Neural cell (in vitro differentiated cells): ENCODE data around the gene YBX2. TPM values are rescaled to one million over a fixed set of nuclear protein-coding genes. Genes with fewer than 3 reads are reported as not detected.

Source experiments
- H2AFZ ChIP-seq: fragments of 200-600, 300-800 bp; sonication (generic), shearing (Covaris generic); 2 replicates; pipeline ENCODE4 v1.6.0; 2014; ENCODE audit warnings: low read depth, mild to moderate bottlenecking, antibody characterized with exemption, low read length, moderate library complexity
- H3F3A ChIP-seq: fragments of 200-600 bp; shearing (Covaris generic); 2 replicates; pipeline ENCODE4 v1.6.1; 2016; ENCODE audit warnings: mild to moderate bottlenecking, moderate library complexity, mixed read lengths, antibody characterized with exemption, low read length; ENCODE audit not compliant: insufficient read depth, poor library complexity, severe bottlenecking
- H3K27ac ChIP-seq: fragments of 200-600, 300-800 bp; sonication (generic), shearing (Covaris generic); 2 replicates; pipeline ENCODE4 v1.5.1; 2014; ENCODE audit warnings: mild to moderate bottlenecking, low read length, moderate library complexity
- H3K27me3 ChIP-seq: fragments of 300-800, 200-600 bp; sonication (generic), shearing (Covaris generic); 2 replicates; pipeline ENCODE4 v1.6.0; 2014; ENCODE audit warnings: mild to moderate bottlenecking, low read depth, low read length, moderate library complexity; ENCODE audit not compliant: insufficient read depth
- H3K36me3 ChIP-seq: fragments of 300-800, 200-600 bp; sonication (generic), shearing (Covaris generic); 2 replicates; pipeline ENCODE4 v1.5.1; 2014; ENCODE audit warnings: mild to moderate bottlenecking, antibody characterized with exemption, low read length, moderate library complexity; ENCODE audit not compliant: insufficient read depth
- H3K4me2 ChIP-seq: fragments of 300-800, 200-600 bp; sonication (generic), shearing (Covaris generic); 2 replicates; pipeline ENCODE4 v1.6.0; 2014; ENCODE audit warnings: mild to moderate bottlenecking, low read length
- H3K4me3 ChIP-seq: fragments of 300-800, 200-600 bp; sonication (generic), shearing (Covaris generic); 2 replicates; pipeline ENCODE4 v1.5.1; 2014; ENCODE audit warnings: mild to moderate bottlenecking, low read length, moderate library complexity
- H3K79me2 ChIP-seq: fragments of 200-600 bp; shearing (Covaris generic); replicated peaks from 2 replicates; pipeline ENCODE4 v1.6.0; 2014; ENCODE audit warnings: mild to moderate bottlenecking, low read length, moderate library complexity; ENCODE audit not compliant: insufficient read depth
- H3K9ac ChIP-seq: fragments of 300-800, 200-600 bp; sonication (generic), shearing (Covaris generic); 2 replicates; pipeline ENCODE4 v1.6.1; 2016; ENCODE audit warnings: mild to moderate bottlenecking, low read length, mixed read lengths
- H3K9me2 ChIP-seq: fragments of 200-600 bp; shearing (Covaris generic); 2 replicates; pipeline ENCODE4 v1.6.1; 2016; ENCODE audit warnings: mild to moderate bottlenecking, low read length, mixed read lengths; ENCODE audit not compliant: insufficient read depth
- H3K9me3 ChIP-seq: fragments of 200-600, 300-800 bp; sonication (generic), shearing (Covaris generic); 2 replicates; pipeline ENCODE4 v1.6.1; 2016; ENCODE audit warnings: mild to moderate bottlenecking, mixed run types, low read length, moderate library complexity, mixed read lengths
- H4K20me1 ChIP-seq: fragments of 200-600 bp; shearing (Covaris generic); 2 replicates; pipeline ENCODE4 v1.6.1; 2016; ENCODE audit warnings: mild to moderate bottlenecking, mixed run types; ENCODE audit not compliant: insufficient read depth
- CTCF ChIP-seq: fragments of 450-650 bp; IDR thresholded peaks from 2 replicates; pipeline ENCODE4 v1.5.1; 2014; ENCODE audit warnings: antibody characterized with exemption, mild to moderate bottlenecking, moderate library complexity; ENCODE audit not compliant: poor library complexity, severe bottlenecking
- EP300 ChIP-seq: fragments of 450-650 bp; conservative IDR thresholded peaks from 2 replicates; pipeline ENCODE4 v1.6.1; 2014; ENCODE audit warnings: antibody characterized with exemption, mild to moderate bottlenecking, moderate library complexity; ENCODE audit not compliant: poor library complexity, severe bottlenecking
- EZH2 ChIP-seq: fragments of 200-600, 300-800 bp; shearing (Covaris generic), sonication (generic); IDR thresholded peaks from 2 replicates; pipeline ENCODE4 v1.6.1; 2014; ENCODE audit warnings: antibody characterized with exemption, low read length, borderline replicate concordance, mild to moderate bottlenecking; ENCODE audit not compliant: insufficient read depth, poor library complexity, severe bottlenecking
- MXI1 ChIP-seq: fragments of 450-650 bp; conservative IDR thresholded peaks from 2 replicates; pipeline ENCODE4 v1.6.1; 2014; ENCODE audit warnings: antibody characterized with exemption, mild to moderate bottlenecking; ENCODE audit not compliant: poor library complexity, severe bottlenecking
- POLR2AphosphoS5 ChIP-seq: IDR thresholded peaks from 2 replicates; pipeline ENCODE4 v1.6.1; 2012
- RAD21 ChIP-seq: fragments of 450-650 bp; conservative IDR thresholded peaks from 2 replicates; pipeline ENCODE4 v1.6.1; 2014; ENCODE audit warnings: antibody characterized with exemption, mild to moderate bottlenecking, moderate library complexity
- SMC3 ChIP-seq: fragments of 450-650 bp; conservative IDR thresholded peaks from 2 replicates; pipeline ENCODE4 v1.6.1; 2014; ENCODE audit warnings: antibody characterized with exemption, mild to moderate bottlenecking, moderate library complexity; ENCODE audit not compliant: poor library complexity
- TAF1 ChIP-seq: IDR thresholded peaks from 2 replicates; pipeline ENCODE4 v1.6.1; 2012; ENCODE audit warnings: low read depth
- polyA plus RNA-seq: library from polyadenylated mRNA; depleted of rRNA; stranded (reverse); fragments of >200 nt; gene quantifications from 2 replicates; pipeline ENCODE4 v1.2.3, GENCODE V29; 2014
- TF ChIP-seq, protein P1 (sequence below): IDR thresholded peaks from 2 replicates; pipeline ENCODE4 v1.6.1; 2012; ENCODE audit warnings: borderline replicate concordance

The YBX2 gene
- polyA plus RNA-seq, 1 donor from 2014 or later: 2.1 TPM

- Histone ChIP-seq H3K79me2 (no peaks in the 10 kb centered on the region), H3K9ac (no peak overlapping the region), H3K9me2 (no peaks in the 10 kb centered on the region), H3K4me2 (no peak overlapping the region), H4K20me1 (no peaks in the 10 kb centered on the region), H3K27ac (no peak overlapping the region), H3F3A (no peaks in the 10 kb centered on the region), H3K9me3 (no peaks in the 10 kb centered on the region), H3K36me3 (no peaks in the 10 kb centered on the region), H3K4me3 (no peak overlapping the region), H2AFZ (no peak overlapping the region), H3K27me3 (peaks cover 31% of the 10 kb centered on the region)
- TF ChIP-seq TAF1 (no peak), MXI1 (no peak), POLR2AphosphoS5 (no peak), CTCF (no peak), SMC3 (no peak), EZH2 (no peak), RAD21 (no peak), EP300 (no peak)
- TF ChIP-seq, protein P1, sequence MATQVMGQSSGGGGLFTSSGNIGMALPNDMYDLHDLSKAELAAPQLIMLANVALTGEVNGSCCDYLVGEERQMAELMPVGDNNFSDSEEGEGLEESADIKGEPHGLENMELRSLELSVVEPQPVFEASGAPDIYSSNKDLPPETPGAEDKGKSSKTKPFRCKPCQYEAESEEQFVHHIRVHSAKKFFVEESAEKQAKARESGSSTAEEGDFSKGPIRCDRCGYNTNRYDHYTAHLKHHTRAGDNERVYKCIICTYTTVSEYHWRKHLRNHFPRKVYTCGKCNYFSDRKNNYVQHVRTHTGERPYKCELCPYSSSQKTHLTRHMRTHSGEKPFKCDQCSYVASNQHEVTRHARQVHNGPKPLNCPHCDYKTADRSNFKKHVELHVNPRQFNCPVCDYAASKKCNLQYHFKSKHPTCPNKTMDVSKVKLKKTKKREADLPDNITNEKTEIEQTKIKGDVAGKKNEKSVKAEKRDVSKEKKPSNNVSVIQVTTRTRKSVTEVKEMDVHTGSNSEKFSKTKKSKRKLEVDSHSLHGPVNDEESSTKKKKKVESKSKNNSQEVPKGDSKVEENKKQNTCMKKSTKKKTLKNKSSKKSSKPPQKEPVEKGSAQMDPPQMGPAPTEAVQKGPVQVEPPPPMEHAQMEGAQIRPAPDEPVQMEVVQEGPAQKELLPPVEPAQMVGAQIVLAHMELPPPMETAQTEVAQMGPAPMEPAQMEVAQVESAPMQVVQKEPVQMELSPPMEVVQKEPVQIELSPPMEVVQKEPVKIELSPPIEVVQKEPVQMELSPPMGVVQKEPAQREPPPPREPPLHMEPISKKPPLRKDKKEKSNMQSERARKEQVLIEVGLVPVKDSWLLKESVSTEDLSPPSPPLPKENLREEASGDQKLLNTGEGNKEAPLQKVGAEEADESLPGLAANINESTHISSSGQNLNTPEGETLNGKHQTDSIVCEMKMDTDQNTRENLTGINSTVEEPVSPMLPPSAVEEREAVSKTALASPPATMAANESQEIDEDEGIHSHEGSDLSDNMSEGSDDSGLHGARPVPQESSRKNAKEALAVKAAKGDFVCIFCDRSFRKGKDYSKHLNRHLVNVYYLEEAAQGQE: no peak
Measured at GRCh38 chr17:7279448-7279847, 15.0 kb downstream of the YBX2 start.

- H3K27me3 ChIP-seq: peaks cover 31% of the 10 kb centered on the region
- no peaks in the 10 kb centered on the region for H4K20me1 ChIP-seq
- H3K9me2 ChIP-seq: no peaks in the 10 kb centered on the region
- no peak overlapping the region for H3K4me3 ChIP-seq
- no peak overlapping the region for H3K9ac ChIP-seq
- H3K4me2 ChIP-seq: no peak overlapping the region
- H3K9me3 ChIP-seq: no peaks in the 10 kb centered on the region
- H3F3A ChIP-seq: no peaks in the 10 kb centered on the region
- H2AFZ ChIP-seq: no peak overlapping the region
- TF ChIP-seq SMC3 (no peak), EZH2 (no peak), MXI1 (no peak), POLR2AphosphoS5 (no peak), TAF1 (no peak), CTCF (no peak), EP300 (no peak), RAD21 (no peak)
- TF ChIP-seq, protein P1: no peak
- H3K27ac ChIP-seq: no peak overlapping the region
- H3K79me2 ChIP-seq: no peaks in the 10 kb centered on the region
- H3K36me3 ChIP-seq: no peaks in the 10 kb centered on the region
Measured at GRCh38 chr17:7266784-7267183, 27.7 kb downstream of the YBX2 start.
